ENCODE measurements around the gene FERMT3. TPM values are rescaled to one million over a fixed set of nuclear protein-coding genes. Genes with fewer than 3 reads are reported as not detected.

FERMT3 gene
- total and polyA plus RNA-seq, 2 of the 8 experiments (the other 6 are each of a cell fraction or from before 2014, with no cell fraction given): 1.4 to 3.7 TPM

GRCh38 chr11:64251016-64251752 lies 44.7 kb downstream of the FERMT3 start, which contains the start of gene PLCB3 (continued):
- peak; percentile 82 for TF ChIP-seq PHF8 (conservative IDR thresholded peaks at IDR 0.05; ENCODE audit: low read depth, low read length)
- TF ChIP-seq RXRA (IDR thresholded peaks at IDR 0.05; ENCODE audit: insufficient read depth, low read depth, low read length): no peak
- no peak for TF ChIP-seq KDM1A (IDR thresholded peaks at IDR 0.05; ENCODE audit: borderline replicate concordance, low read length)
- peak; percentile 68 for TF ChIP-seq MAX (IDR thresholded peaks at IDR 0.05)
- TF ChIP-seq JUND (IDR thresholded peaks at IDR 0.05; ENCODE audit: low read length): no peak
- TF ChIP-seq RBBP5 (IDR thresholded peaks at IDR 0.05; ENCODE audit: borderline replicate concordance, low read depth, low read length): no peak; the same call in 1 of the 2 replicates
- no peak for TF ChIP-seq CHD1 (IDR thresholded peaks at IDR 0.05; ENCODE audit: low read depth, low read length)
- TF ChIP-seq SP4 (IDR thresholded peaks at IDR 0.05; ENCODE audit: low read length): peak; percentile 73; the same call in 1 of the 2 replicates
- TF ChIP-seq EP300 (IDR thresholded peaks at IDR 0.05; ENCODE audit: borderline replicate concordance in 1 of 2, low read depth in 2 of 2, low read length in 2 of 2): no peak; a peak in 1 of 3 replicates
- no peak for TF ChIP-seq RFX5 (IDR thresholded peaks at IDR 0.05; ENCODE audit: borderline replicate concordance, low read depth, low read length)
- TF ChIP-seq SAP30 (IDR thresholded peaks at IDR 0.05; ENCODE audit: insufficient read depth, insufficient replicate concordance, low read length): no peak
- no peak for TF ChIP-seq ATF2 (IDR thresholded peaks at IDR 0.05; ENCODE audit: low read length)
- peak in 2 of 3 experiments; percentile 48 to 80; a peak in 3 of 4 replicates for TF ChIP-seq CTCF (IDR thresholded peaks at IDR 0.05; ENCODE audit: control extremely low read depth in 1 of 3, insufficient read depth in 1 of 3, low read depth in 1 of 3, low read length in 3 of 3)
- no peak for TF ChIP-seq JUN (IDR thresholded peaks at IDR 0.05; ENCODE audit: low read depth, low read length)
- TF ChIP-seq RAD21 (IDR thresholded peaks at IDR 0.05 in 1 of 2, conservative IDR thresholded peaks at IDR 0.05 in 1 of 2; ENCODE audit: low read depth in 2 of 2, low read length in 2 of 2): peak in 1 of 2 experiments; percentile 13; a peak in 1 of 4 replicates
- TF ChIP-seq CBX8 (IDR thresholded peaks at IDR 0.05; ENCODE audit: borderline replicate concordance, low read depth, low read length): no peak
- no peak for TF ChIP-seq SIRT6 (IDR thresholded peaks at IDR 0.05; ENCODE audit: low read length)
- peak in 1 of 2 experiments; percentile 65; a peak in 2 of 3 replicates for TF ChIP-seq POLR2A (IDR thresholded peaks at IDR 0.05; ENCODE audit: control extremely low read depth in 1 of 2, low read depth in 2 of 2, low read length in 2 of 2)

All from H1 (cell line).